NCI-H524 (cell line): ENCODE data around the gene INAFM2.

Source experiments
- DNase-seq, 2 experiments: peaks; one replicate each; lab custom pipeline; 2025; lab: John Stamatoyannopoulos, UW

Gene INAFM2

GRCh38 chr15:40328176-40328575, 4.7 kb downstream of the INAFM2 start:
- DNase-seq = no peak

GRCh38 chr15:40328751-40329150, 5.3 kb downstream of the INAFM2 start:
- no peak for DNase-seq

GRCh38 chr15:40329804-40330203, 6.3 kb downstream of the INAFM2 start:
- DNase-seq = no peak

GRCh38 chr15:40330368-40330836, 6.9 kb downstream of the INAFM2 start:
- DNase-seq = peak; percentile 75 to 86

- DNase-seq = no peak
Observed at GRCh38 chr15:40331026-40331425, 7.5 kb downstream of the INAFM2 start.

GRCh38 chr15:40331637-40332036, 8.1 kb downstream of the INAFM2 start:
- DNase-seq = no peak

- DNase-seq = no peak
Observed at GRCh38 chr15:40332113-40332781, 8.8 kb downstream of the INAFM2 start.

- DNase-seq = peak in 1 of 2 experiments; percentile 22
Observed at GRCh38 chr15:40333922-40334492, 10.5 kb downstream of the INAFM2 start.

- DNase-seq = no peak
Observed at GRCh38 chr15:40334541-40334940, 11.0 kb downstream of the INAFM2 start.

GRCh38 chr15:40334941-40335795, 11.7 kb downstream of the INAFM2 start:
- DNase-seq = no peak

GRCh38 chr15:40335938-40336743, 12.6 kb downstream of the INAFM2 start:
- DNase-seq = peak in 1 of 2 experiments; percentile 46

- peak in 1 of 2 experiments; percentile 29 for DNase-seq
Observed at GRCh38 chr15:40336744-40337122, 13.2 kb downstream of the INAFM2 start.

GRCh38 chr15:40337597-40337996, 14.1 kb downstream of the INAFM2 start:
- no peak for DNase-seq

GRCh38 chr15:40338041-40338657, 14.7 kb downstream of the INAFM2 start:
- peak; percentile 43 to 77 for DNase-seq

- DNase-seq = no peak
Observed at GRCh38 chr15:40338921-40339620, 15.6 kb downstream of the INAFM2 start.

GRCh38 chr15:40339621-40339945, 16.1 kb downstream of the INAFM2 start:
- DNase-seq = peak in 1 of 2 experiments; percentile 33

GRCh38 chr15:40340038-40340739, 16.7 kb downstream of the INAFM2 start:
- DNase-seq = no peak

- DNase-seq = peak; percentile 63 to 88
Observed at GRCh38 chr15:40340740-40341400, 17.4 kb downstream of the INAFM2 start, which contains the start of gene CCDC9B. Gene CCDC9B (minus strand): TSS chr15:40340939. CDS start chr15:40340819, 120 bp downstream.

GRCh38 chr15:40342416-40343320, 19.2 kb downstream of the INAFM2 start:
- DNase-seq = no peak
